DND-41 (cell line): Measurements from ENCODE around the gene SHROOM3.

Experiments
- EZH2 ChIP-seq: IDR thresholded peaks from 3 replicates; pipeline ENCODE4 v1.6.1; 2012; ENCODE audit warnings: borderline replicate concordance, low read depth, mild to moderate bottlenecking, moderate library complexity, low read length, inconsistent platforms; ENCODE audit not compliant: severe bottlenecking
- TF ChIP-seq, protein P1 (sequence below): IDR thresholded peaks from 2 replicates; pipeline ENCODE4 v1.5.1; 2012; ENCODE audit warnings: borderline replicate concordance, low read length, moderate library complexity, mild to moderate bottlenecking; ENCODE audit not compliant: poor library complexity, severe bottlenecking; ENCODE audit errors: extremely low read depth

DNA sequence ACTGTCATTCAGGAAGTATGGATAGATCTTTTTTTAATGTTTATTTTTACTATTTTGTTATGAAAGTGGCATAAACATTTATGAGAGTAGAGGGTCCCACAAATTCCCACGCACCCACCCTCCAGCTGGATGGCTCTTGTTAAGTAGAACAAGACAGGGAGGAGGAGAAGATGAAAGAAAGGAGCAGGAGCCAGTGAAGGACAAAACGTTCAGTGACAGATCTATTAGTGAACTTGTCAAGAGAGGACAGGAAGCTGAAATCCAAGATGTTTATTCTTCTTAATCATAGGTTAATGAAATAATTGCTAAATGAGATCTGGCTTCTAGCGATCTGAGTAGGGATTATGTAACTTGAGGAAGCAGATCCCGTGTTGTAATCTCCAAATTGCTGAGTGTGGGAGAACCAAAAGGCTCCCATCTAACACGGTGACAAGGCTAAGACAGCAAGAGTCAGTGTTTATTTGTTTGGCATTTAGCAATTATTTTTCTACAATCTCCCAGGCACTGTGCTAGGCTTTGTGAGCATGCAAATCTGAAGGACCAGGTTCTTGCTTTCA is 162.5 kb downstream of the SHROOM3 start:
- TF ChIP-seq, protein P1, sequence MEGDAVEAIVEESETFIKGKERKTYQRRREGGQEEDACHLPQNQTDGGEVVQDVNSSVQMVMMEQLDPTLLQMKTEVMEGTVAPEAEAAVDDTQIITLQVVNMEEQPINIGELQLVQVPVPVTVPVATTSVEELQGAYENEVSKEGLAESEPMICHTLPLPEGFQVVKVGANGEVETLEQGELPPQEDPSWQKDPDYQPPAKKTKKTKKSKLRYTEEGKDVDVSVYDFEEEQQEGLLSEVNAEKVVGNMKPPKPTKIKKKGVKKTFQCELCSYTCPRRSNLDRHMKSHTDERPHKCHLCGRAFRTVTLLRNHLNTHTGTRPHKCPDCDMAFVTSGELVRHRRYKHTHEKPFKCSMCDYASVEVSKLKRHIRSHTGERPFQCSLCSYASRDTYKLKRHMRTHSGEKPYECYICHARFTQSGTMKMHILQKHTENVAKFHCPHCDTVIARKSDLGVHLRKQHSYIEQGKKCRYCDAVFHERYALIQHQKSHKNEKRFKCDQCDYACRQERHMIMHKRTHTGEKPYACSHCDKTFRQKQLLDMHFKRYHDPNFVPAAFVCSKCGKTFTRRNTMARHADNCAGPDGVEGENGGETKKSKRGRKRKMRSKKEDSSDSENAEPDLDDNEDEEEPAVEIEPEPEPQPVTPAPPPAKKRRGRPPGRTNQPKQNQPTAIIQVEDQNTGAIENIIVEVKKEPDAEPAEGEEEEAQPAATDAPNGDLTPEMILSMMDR, result no peak
- no peak for TF ChIP-seq EZH2
